Kidney (tissue), 14 donors: ENCODE data around the gene MAP7. TPM values are rescaled to one million over a fixed set of nuclear protein-coding genes. Genes with fewer than 3 reads are reported as not detected.

ENCODE experiments used
- DNase-seq, 5 donors: peaks; one replicate each; pipeline ENCODE4 v3.0.0-alpha.2; 2013 to 2020
- FAIRE-seq: peaks from 2 replicates; lab custom pipeline; 2012; peaks lifted over from hg19 to GRCh38; lab: Jason Lieb, UNC
- H3K27ac ChIP-seq, 2 donors: one replicate each; pipeline ENCODE4 v1.7.0; 2013; ENCODE audit warnings: low read depth in 2 of 2, low read length in 2 of 2, inconsistent platforms in 1 of 2
- H3K27me3 ChIP-seq: one replicate; pipeline ENCODE4 v1.7.1; 2013; ENCODE audit warnings: low read length, inconsistent platforms; ENCODE audit not compliant: control insufficient read depth, insufficient read depth
- H3K36me3 ChIP-seq, 3 donors: one replicate each; pipeline versions ENCODE4 v1.7.0 to v1.7.1; 2013; ENCODE audit warnings: low read length in 3 of 3, control low read depth in 1 of 3, inconsistent platforms in 1 of 3; ENCODE audit not compliant: insufficient read depth in 3 of 3, control insufficient read depth in 2 of 3
- H3K4me1 ChIP-seq, 3 donors: one replicate each; pipeline versions ENCODE4 v1.7.0 to v1.7.1; 2013; ENCODE audit warnings: low read length in 3 of 3, inconsistent platforms in 1 of 3, low read depth in 1 of 3; ENCODE audit not compliant: control insufficient read depth in 2 of 3, insufficient read depth in 2 of 3
- H3K4me3 ChIP-seq, 3 donors: one replicate each; pipeline versions ENCODE4 v1.7.0 to v1.8.1; 2013; ENCODE audit warnings: low read length in 3 of 3, control low read depth in 1 of 3, inconsistent platforms in 1 of 3
- H3K9ac ChIP-seq, 3 donors: one replicate each; pipeline versions ENCODE4 v1.7.0 to v1.7.1; 2013; ENCODE audit warnings: low read length in 3 of 3, control low read depth in 1 of 3, inconsistent platforms in 1 of 3
- H3K9me3 ChIP-seq, 3 donors: one replicate each; pipeline versions ENCODE4 v1.7.0 to v1.7.1; 2013; ENCODE audit warnings: low read length in 3 of 3, control low read depth in 1 of 3, inconsistent platforms in 1 of 3; ENCODE audit not compliant: control insufficient read depth in 2 of 3, insufficient read depth in 1 of 3
- intact Hi-C: fragments of 100-400 bp; cut with DNase I; formaldehyde crosslinking; loops from one replicate; pipeline ENCODE4 v1.11.1; 2022
- polyA plus RNA-seq: library from polyadenylated mRNA; stranded (reverse); fragments of 350-450 nt; fragmentation: Illumina TruSeq; extraction: RNeasy Lipid Tissue Mini Kit (QIAGEN cat#74804); gene quantifications from one replicate; pipeline ENCODE4 v1.2.3, GENCODE V29; 2014; ENCODE audit warnings: low read depth, low replicate concordance; ENCODE audit not compliant: insufficient read depth
- total RNA-seq: library from RNA; stranded (reverse); fragmentation: NEBNext Ultra II Directional; extraction: Animal tissue kit (Norgen Biotek cat#: 25700); gene quantifications from one replicate; pipeline ENCODE4 v1.2.1, GENCODE V29; 2021
- TF ChIP-seq, protein P1 (sequence below): IDR thresholded peaks from 3 replicates; pipeline ENCODE4 v1.5.1; 2012; ENCODE audit warnings: mild to moderate bottlenecking, moderate library complexity, borderline replicate concordance; ENCODE audit not compliant: insufficient read depth; ENCODE audit errors: extremely low read depth
- donor health status: control.
- donor health status: control.
- donor health status: control.
- donor health status: control.
- donor health status: control.
- donor health status: DM: yes; HTN: yes; CAD: no.
- donor health status: Normal renal cell carcinoma (clear cell type).

Gene MAP7
- total and polyA plus RNA-seq, 2 donors from 2014 or later: 16.0 to 40.0 TPM

DNA sequence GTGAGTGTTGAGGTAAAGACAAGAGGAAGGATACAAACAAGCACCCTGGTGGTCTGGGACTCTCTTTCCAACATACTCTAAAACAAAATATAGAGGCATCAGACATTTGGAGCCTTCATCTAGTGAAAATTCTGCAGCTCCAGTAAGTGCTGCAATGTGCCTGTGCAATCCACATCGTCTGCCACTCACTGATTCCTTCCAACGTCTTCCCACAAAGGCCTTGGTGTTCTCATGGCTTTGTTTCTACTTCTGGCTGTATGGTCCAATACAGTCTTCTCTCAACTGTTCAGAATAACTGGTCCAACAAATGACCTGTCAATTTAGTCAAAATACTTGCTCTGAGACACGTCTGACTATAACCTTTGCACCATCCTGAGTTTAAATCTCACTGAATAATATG lies 125.8 kb downstream of the MAP7 start:
- H3K36me3 ChIP-seq: peaks cover 0 to 3% (median 0%) of the 10 kb centered on the region in 3 donors
- FAIRE-seq: no peak

DNA sequence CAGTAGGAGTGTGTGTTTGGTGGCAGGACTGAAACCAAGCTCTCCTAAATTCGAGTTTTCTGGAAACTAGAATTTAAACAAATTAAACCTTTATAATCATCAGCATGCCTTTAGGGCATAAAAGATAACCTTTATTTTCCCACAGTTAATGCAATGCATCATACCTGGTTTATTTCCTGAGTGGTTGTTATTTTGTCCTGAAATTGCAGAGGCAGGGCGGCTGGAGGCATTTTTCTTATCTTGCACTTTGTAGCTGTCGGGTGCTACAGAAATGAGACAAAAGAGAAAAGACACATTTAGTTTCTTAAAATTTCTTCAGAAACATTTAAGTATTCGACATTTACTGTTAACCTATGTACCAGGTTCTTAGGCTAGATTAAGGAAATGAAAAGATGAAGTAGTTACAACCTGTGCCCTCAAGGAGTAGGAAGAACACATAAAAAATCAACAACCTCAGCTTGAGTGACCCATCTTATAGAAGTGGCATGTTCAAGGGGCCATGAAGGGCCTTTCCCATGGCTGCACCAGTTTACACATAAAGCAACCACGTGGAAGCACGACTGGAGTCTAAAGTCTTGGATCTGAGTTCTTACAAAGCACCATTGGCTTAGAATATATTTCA lies 128.6 kb downstream of the MAP7 start:
- Histone ChIP-seq H3K4me3 (no peak overlapping the region), H3K27me3 (no peaks in the 10 kb centered on the region), H3K9ac (no peak overlapping the region), H3K4me1 (peaks cover 0 to 17% (median 0%) of the 10 kb centered on the region in 3 donors), H3K9me3 (no peaks in the 10 kb centered on the region), H3K36me3 (peaks cover 0 to 3% (median 2%) of the 10 kb centered on the region in 3 donors), H3K27ac (no peak overlapping the region)
- DNase-seq (no peak), FAIRE-seq (no peak)
- intact Hi-C loops: no loop called here
- TF ChIP-seq, protein P1, sequence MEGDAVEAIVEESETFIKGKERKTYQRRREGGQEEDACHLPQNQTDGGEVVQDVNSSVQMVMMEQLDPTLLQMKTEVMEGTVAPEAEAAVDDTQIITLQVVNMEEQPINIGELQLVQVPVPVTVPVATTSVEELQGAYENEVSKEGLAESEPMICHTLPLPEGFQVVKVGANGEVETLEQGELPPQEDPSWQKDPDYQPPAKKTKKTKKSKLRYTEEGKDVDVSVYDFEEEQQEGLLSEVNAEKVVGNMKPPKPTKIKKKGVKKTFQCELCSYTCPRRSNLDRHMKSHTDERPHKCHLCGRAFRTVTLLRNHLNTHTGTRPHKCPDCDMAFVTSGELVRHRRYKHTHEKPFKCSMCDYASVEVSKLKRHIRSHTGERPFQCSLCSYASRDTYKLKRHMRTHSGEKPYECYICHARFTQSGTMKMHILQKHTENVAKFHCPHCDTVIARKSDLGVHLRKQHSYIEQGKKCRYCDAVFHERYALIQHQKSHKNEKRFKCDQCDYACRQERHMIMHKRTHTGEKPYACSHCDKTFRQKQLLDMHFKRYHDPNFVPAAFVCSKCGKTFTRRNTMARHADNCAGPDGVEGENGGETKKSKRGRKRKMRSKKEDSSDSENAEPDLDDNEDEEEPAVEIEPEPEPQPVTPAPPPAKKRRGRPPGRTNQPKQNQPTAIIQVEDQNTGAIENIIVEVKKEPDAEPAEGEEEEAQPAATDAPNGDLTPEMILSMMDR: no peak

More for the DNA sequence above, 125.8 kb downstream of the MAP7 start:
- Histone ChIP-seq H3K9ac (no peak overlapping the region), H3K27ac (no peak overlapping the region), H3K27me3 (no peaks in the 10 kb centered on the region), H3K4me1 (peaks cover 0 to 17% (median 0%) of the 10 kb centered on the region in 3 donors), H3K9me3 (no peaks in the 10 kb centered on the region), H3K4me3 (no peak overlapping the region)
- TF ChIP-seq, protein P1: no peak
- intact Hi-C loops: no loop called here
- DNase-seq: no peak

DNA sequence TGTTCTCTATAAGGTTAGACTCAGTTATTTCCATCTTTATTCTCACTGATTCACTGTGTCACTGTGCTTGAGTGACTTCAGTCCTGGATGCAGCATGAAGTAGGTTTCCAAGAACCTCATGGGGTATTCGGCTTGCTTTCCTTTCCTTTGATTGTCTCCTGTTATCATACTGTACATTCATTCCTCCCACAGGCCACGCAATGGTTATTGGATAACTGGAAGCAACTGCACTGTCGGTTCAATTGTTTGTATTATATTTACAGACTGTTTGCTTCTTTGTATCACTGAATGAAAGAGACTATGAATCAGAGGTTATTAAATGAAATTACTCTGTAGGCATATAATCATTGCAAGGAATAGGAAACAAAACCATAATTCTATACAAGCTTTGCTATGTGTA lies 129.4 kb downstream of the MAP7 start:
- no peaks in the 10 kb centered on the region for H3K9me3 ChIP-seq
- H3K36me3 ChIP-seq: peaks cover 0 to 3% (median 2%) of the 10 kb centered on the region in 3 donors
- no peak for DNase-seq
- H3K4me3 ChIP-seq: no peak overlapping the region
- peaks cover 0 to 17% (median 0%) of the 10 kb centered on the region in 3 donors for H3K4me1 ChIP-seq
- no peaks in the 10 kb centered on the region for H3K27me3 ChIP-seq
- H3K9ac ChIP-seq: no peak overlapping the region
- intact Hi-C loops: no loop called here
- no peak for FAIRE-seq
- TF ChIP-seq, protein P1: no peak
- H3K27ac ChIP-seq: no peak overlapping the region
